BE2C (cell line): ENCODE results near the gene ARHGEF11.

Source experiments
- DNase-seq: peaks from one replicate; pipeline ENCODE4 v3.0.0-alpha.2; 2020
- H3K27me3 ChIP-seq: fragments of 250-450 bp; sonication (Bioruptor Pico); 2 replicates; pipeline ENCODE4 v1.5.1; 2020; ENCODE audit warnings: mild to moderate bottlenecking
- H3K36me3 ChIP-seq: fragments of 250-450 bp; sonication (Bioruptor Pico); 2 replicates; pipeline ENCODE4 v1.5.1; 2020; ENCODE audit warnings: mild to moderate bottlenecking
- H3K4me1 ChIP-seq: fragments of 250-450 bp; sonication (Bioruptor Pico); 2 replicates; pipeline ENCODE4 v1.5.1; 2020
- H3K4me3 ChIP-seq: 2 replicates; pipeline ENCODE4 v1.5.1; 2011; ENCODE audit warnings: low read depth, low read length
- H3K9me3 ChIP-seq: fragments of 250-450 bp; sonication (Bioruptor Pico); 2 replicates; pipeline ENCODE4 v1.5.1; 2020
- CTCF ChIP-seq: IDR thresholded peaks from 2 replicates; pipeline ENCODE4 v1.5.1; 2012; ENCODE audit warnings: mild to moderate bottlenecking, low read depth, low read length

Gene ARHGEF11

GRCh38 chr1:157019457-157019856, 26.1 kb downstream of the ARHGEF11 start:
- Histone ChIP-seq H3K9me3 (peaks cover 10% of the 10 kb centered on the region), H3K36me3 (peaks cover 9% of the 10 kb centered on the region), H3K4me3 (no peak overlapping the region), H3K27me3 (no peaks in the 10 kb centered on the region), H3K4me1 (no peaks in the 10 kb centered on the region)
- no peak for TF ChIP-seq CTCF
- no peak for DNase-seq

- no peak for DNase-seq
- Histone ChIP-seq H3K4me1 (no peaks in the 10 kb centered on the region; the same call in 1 of the 2 replicates), H3K4me3 (no peak overlapping the region), H3K27me3 (no peaks in the 10 kb centered on the region), H3K36me3 (no peaks in the 10 kb centered on the region), H3K9me3 (no peaks in the 10 kb centered on the region)
- no peak for TF ChIP-seq CTCF
Observed at GRCh38 chr1:157011845-157012244, 33.7 kb downstream of the ARHGEF11 start.

- no peak overlapping the region for H3K4me3 ChIP-seq
Observed at GRCh38 chr1:157008502-157008901, 37.0 kb downstream of the ARHGEF11 start.

GRCh38 chr1:157007306-157007705, 38.2 kb downstream of the ARHGEF11 start:
- H3K36me3 ChIP-seq, result no peaks in the 10 kb centered on the region
- no peak for DNase-seq
- no peaks in the 10 kb centered on the region; the same call in 1 of the 2 replicates for H3K4me1 ChIP-seq
- H3K27me3 ChIP-seq, result no peaks in the 10 kb centered on the region
- H3K9me3 ChIP-seq, result no peaks in the 10 kb centered on the region
- H3K4me3 ChIP-seq, result no peak overlapping the region
- no peak for TF ChIP-seq CTCF

More at GRCh38 chr1:157008502-157008901, 37.0 kb downstream of the ARHGEF11 start:
- H3K36me3 ChIP-seq, result no peaks in the 10 kb centered on the region
- H3K27me3 ChIP-seq, result no peaks in the 10 kb centered on the region
- no peaks in the 10 kb centered on the region; the same call in 1 of the 2 replicates for H3K4me1 ChIP-seq
- DNase-seq, result no peak
- no peaks in the 10 kb centered on the region for H3K9me3 ChIP-seq
- TF ChIP-seq CTCF, result no peak

GRCh38 chr1:157006676-157007075, 38.9 kb downstream of the ARHGEF11 start:
- no peak for DNase-seq
- Histone ChIP-seq H3K9me3 (no peaks in the 10 kb centered on the region), H3K27me3 (no peaks in the 10 kb centered on the region), H3K4me1 (no peaks in the 10 kb centered on the region; the same call in 1 of the 2 replicates), H3K36me3 (no peaks in the 10 kb centered on the region), H3K4me3 (no peak overlapping the region)
- no peak for TF ChIP-seq CTCF

- DNase-seq, result no peak
- H3K27me3 ChIP-seq, result no peaks in the 10 kb centered on the region
- no peaks in the 10 kb centered on the region for H3K36me3 ChIP-seq
- no peak overlapping the region for H3K4me3 ChIP-seq
- TF ChIP-seq CTCF, result no peak
- no peaks in the 10 kb centered on the region; the same call in 1 of the 2 replicates for H3K4me1 ChIP-seq
- no peaks in the 10 kb centered on the region for H3K9me3 ChIP-seq
Observed at GRCh38 chr1:157005965-157006364, 39.6 kb downstream of the ARHGEF11 start.
